GM19240 (cell line): ENCODE data around the gene YAF2.
"Not testable (repeated sequence)": the region's sequence is repeated elsewhere in the genome, so short reads cannot be mapped to it uniquely, and the experiment has no call there.

Source experiments
- DNase-seq: peaks from one replicate; pipeline ENCODE4 v3.0.0; 2011; ENCODE audit warnings: low spot score; ENCODE audit not compliant: insufficient read length

The YAF2 gene

DNA sequence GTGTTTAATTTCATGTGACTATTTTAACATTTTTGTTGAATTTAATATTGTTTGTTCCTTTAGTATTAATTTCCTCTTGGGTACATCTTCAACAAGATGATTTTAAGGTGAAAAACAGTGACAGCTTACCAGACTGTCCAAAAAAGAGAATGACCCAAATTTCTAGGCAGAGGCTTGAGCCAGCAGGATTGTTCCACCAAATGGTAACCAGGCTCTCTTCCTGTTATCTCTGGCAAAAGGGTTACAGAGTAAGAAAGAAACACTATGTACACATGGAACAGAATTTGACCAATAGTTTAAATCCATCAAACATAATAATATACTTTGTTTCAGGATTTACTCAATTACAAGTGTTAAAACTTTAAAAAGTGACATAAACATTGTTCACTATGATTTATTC is 39.0 kb downstream of the YAF2 start:
- DNase-seq = no peak

DNA sequence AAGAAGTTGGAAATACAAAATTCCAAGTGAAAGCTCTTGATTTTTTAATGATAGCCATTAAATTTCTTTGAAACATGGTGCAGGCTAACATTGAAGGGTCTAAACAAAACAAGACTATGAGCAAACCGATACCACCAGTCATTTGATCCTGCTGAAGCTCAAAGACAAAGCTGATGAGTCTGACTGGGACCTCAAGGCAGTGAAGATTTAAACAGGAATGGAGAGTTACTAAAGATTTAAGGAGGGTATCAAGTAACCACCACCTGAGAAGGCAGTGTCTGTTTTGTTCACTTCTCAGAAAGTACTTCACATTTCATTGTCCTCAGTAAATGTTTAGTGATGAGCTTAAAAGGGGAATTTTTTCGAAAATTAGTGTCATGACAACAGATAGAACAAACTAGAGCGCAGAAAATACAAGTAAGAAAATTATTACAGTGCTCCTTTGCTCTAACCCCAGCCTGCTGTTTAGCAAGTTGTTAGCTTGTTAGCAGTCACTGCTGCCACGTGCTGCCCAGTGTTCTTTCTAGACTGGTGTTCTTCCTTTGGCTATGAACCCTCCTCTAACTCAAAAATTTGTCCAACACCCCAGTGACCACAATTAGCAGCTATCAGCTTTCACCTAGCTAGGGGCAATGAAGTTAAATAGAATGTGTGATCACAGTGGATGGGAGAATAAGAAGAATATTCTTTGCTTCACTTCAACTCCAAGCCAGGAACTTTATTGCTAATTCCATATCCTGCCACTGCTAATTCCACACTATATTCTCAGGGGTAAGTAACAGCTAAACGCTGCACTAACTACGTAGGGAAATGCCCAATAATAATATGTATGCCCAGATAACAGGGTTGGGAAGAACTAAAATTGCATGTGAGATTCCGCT is 41.1 kb downstream of the YAF2 start:
- no peak for DNase-seq

DNA sequence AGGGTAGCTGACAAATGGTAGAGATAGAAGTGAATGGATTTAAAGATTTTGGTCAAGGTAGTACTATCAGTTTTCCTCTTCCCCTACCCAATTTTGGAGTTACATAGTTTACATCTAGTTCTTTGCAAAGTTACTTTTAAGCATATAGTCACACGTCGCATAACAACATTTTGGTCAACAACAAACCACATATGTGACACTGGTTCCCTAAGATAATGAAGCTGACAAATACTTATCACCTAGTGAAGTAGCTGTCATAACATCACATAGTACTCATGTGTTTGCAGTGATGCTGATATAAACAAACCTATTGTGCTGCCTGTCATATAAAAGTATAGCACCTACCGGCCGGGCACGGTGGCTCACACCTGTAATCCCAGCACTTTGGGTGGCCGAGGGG is 45.4 kb downstream of the YAF2 start:
- DNase-seq = no peak

DNA sequence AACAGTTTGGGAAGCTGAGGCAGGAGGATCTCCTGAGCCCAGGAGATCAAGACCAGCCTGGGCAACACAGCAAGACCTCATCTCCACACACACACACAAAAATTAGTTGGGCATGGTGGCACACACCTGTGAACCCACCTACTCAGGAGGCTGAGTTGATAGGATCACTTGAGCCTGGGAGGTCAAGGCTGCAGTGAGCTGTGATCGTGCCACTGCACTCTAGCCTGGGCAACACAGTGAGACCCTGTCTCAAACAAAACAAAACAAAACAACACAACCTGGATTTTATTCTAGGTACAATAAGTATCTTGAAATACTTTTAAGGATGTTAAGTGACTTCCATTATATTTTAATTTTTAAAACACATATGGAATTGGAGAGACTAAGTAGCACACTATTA is 45.8 kb downstream of the YAF2 start:
- no peak for DNase-seq

DNA sequence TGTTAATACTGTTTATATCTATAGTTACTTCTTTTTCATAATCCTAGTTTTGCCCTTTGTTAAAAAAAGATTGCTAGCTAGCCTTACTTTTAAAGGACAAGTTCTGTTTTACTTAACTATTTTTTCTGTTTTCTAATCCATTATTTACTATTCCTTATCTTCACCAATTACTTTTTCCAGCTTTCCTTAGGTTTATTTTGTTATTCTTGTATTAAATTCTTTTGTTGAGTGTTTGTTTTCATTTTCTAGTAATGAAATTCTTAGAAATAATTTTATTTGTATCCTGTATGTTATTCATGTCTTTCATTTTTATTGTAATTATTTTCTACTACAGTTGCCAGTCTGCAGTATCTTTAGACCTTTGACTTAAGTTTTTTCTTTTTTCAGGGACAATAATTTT is 47.7 kb downstream of the YAF2 start:
- DNase-seq = no peak

DNA sequence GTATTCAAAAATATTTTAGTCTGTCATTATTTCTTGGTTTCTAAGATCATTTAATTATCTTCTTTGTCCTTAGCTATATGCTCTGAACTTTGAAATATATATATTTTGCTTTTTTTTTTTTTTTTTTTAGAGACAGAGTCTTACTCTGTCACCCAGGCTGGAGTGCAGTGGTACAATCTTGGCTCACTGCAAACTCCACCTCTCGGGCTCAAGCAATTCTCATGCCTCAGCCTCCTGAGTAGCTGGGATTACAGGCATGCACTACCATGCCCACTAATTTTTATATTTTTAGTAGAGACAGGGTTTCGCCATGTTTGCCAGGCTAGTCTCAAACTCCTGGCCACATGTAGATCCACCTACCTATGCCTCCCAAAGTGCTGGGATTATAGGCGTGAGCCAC is 49.8 kb downstream of the YAF2 start:
- DNase-seq = not testable (repeated sequence)

DNA sequence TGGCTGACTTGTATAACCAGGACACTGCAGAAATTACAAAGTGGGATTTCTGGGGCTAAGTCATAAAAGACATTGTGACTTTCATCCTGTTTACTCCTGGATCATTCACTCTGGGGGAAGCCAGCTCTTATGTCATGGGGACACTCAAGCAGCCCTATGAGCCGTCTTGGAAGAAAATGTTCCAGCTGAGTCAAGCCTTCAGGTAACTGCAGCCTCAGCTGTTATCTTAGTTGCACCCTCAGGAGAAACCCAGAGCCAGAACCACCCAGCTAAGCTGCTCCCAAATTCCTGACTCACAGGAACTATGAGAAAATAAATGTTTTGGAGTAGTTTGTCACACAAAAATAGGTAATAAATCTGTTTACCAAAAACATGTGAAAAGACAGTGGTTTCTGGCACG is 50.2 kb downstream of the YAF2 start:
- DNase-seq = no peak

DNA sequence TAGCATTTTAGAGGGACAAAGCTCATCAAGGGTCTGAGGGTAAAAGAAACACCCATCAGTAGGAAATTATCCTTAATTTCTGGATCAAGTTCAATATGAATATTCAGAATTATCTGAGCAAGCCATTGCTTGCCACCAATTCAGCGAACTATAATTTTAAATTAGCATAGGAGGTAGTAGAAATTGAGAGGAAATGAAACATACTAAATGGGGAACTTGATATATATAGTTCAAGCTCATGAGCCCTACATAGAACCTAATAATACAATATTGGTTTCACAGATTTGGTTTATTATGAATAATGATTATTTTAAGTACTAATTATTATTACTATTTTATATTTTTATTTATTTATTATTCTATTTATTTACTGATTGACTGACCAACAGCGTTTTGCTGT is 51.3 kb downstream of the YAF2 start:
- no peak for DNase-seq

DNA sequence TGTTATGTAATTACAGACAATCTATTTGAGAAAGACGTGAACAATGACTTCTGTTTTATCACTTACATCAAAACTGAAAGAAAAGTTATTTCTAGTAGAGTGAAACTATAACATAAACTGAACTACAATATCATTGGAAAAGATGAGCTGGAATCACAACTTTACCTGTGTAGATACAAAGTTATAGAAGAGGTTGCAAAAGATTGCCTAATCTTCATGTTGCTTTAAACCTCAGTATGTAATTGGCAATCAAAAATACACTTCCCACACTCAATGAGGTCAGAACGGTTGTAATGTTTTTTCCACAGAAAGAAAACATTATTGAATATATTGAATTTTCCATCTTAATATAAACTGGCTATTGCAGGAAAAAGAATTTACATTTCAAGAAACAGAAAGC is 55.7 kb downstream of the YAF2 start:
- no peak for DNase-seq

DNA sequence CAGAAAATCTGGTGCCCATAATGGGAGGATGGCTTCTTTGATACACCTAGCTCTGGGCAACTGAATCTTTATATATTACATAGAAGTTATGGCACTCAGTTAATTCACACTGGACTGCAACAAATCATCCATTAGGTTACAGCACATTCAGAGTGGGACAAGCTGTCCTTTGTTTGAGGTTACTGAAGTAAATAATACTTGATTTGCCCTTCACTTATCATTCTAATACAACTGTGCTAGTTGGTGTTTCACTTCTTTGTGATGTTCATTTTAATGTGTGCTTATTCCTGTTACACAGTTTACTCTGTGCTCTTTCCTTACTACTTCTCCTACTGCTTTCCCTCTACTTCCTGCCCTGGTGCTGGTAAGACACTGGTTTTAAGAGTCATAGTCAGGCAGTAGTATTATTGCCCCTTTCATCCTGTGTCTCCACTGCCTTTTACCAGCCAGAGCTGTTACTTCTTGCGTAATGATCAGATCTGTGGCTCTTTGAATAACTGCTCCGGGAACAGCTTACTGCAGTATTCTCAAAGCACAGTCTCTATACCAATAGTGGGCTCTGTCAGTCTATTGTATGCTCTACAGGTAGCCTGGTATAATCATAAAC is 57.0 kb downstream of the YAF2 start:
- no peak for DNase-seq

DNA sequence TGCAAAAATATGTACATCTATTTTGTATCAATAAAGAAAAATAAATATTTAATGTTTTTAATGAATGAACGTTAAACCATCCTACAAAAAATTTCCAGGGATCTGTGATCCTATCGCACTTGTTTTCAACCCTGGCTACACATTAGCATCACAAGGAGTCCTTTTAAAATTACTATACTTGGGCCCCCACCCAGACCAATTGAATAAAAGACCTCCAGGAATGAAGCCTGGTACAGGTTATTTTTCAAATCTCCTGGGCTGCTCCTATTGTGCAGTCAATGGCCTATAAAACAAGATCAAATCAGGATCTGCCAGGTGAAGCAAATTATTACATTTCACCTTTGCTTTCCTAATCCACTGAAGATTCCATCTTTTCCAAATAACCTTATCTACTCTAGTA is 59.9 kb downstream of the YAF2 start:
- no peak for DNase-seq

DNA sequence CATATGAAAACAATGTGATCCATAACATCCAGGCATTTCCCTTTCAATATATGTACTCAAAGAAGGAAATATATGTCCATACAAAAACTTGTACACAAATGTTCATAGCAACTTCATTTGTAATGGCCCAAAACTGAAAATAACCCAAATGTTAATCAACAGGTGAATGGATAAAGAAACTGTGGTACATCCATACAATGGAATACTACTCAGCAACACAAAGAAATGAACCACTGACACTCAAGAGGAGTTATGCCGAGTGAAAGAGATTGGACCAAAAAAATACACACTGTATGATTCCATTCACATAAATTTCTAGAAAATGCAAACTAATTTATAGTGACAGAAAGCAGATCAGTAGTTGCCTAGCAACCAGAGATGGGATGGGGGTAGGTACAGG is 63.1 kb downstream of the YAF2 start:
- no peak for DNase-seq

DNA sequence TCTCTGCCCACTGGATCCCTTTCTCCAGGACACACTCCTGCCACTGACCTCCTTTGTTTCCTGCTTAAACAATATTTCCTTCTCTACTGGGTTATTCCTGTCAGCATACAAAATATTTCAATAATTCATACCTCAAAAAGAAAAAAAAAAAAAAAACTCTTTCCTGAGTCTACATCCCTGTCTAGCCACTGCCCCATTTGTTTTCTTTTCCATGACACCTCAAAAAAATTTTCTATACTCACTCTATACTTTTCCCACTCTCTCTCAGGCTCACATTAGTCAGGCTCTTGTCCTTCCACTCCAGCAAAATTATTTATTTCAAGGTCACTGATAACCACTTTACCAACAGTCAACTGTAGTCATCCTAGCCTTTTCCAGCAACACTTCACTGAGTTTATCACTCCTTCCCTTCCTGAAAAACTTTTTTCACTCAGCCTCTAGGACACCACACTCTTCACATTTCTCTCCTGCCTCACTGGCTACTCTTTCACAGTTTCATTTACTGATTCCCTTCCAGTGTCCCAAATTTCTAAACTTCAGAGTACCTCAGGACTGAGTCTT is 64.0 kb downstream of the YAF2 start:
- DNase-seq = no peak

DNA sequence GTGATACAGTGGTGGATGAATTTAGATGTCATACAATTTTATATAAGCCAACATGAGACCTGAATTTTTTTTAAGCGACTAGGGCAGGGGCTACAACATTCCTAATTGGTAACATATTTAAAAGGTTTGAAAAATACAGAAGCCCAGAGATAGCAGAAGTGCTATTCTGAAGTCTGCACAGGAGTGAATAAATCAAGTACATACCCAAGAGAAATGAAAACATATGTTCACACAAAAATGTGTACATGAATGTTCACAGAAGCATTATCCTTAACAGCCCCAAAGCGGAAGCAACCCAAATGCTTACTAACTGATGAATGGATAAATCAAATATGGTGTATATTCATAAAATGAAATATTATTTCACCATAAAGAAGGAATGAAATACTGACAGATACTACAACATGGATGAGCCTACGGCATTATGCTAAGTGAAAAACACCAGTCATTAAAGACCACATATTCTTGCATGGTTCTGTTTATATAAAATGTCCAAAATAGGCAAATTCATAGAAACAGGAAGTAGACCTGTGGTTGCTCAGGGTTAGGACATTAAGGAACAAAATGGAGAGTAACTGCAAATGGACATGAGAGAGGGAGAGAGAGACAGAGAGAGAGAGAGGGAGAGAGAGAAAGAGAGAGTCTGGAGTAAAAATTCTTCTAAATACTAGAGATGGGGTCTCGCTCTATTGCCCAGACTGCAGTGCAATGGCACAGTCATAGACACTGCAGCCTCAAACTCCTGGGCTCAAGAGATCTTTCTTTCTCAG is 65.4 kb downstream of the YAF2 start:
- no peak for DNase-seq

DNA sequence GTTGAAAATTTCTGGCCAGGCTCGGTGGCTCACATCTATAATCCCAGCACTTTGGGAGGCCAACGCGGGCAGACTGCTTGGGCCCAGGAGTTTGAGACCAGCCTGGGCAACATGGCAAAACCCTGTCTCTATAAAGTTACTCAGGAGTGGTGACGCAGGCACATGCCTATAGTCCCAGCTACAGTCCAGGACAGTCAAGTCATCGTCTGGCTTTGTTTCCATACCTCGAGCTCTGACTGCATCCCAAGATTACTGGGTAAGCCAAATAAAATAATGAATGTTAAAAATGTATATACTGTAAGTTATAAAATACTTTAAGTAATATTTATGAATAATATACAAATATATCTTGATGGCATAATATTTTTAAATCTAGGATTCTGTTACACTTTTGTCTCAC is 70.3 kb downstream of the YAF2 start:
- no peak for DNase-seq

DNA sequence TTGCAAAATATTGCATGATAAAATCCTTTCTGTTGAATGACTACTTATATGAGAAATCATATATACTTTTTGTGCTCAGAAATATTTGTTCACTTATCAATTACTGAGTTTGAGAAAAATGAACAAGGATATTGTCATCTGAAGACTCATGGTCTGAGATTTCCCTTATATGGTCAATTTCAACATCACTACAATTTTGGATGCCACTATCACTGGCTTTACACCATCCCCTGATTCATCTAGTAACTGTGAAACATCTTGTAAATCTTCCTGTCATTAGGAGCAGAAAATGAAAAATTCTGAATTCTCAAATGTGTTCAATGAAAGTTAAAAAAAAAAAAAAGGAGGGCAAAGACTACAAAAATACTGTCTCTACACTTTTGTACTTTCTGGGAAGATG is 71.5 kb downstream of the YAF2 start:
- no peak for DNase-seq

DNA sequence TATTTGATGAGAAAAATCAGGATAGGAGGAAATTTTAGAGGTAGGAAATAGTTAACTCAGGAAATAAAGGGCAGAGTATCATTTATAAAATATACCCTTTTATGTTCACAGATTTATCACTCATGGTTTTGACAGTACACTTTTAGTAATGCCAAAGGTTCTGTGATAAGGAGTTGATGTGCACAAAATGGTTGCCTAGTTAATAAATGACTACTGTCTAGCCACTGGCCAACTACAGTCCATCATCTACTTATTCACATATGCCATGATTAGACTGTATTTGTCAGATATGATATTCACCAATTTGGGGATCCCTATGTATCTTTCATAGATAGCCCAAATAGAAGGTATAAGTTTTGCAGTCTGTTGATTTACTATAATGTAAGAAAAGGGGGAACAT is 74.1 kb downstream of the YAF2 start:
- no peak for DNase-seq

DNA sequence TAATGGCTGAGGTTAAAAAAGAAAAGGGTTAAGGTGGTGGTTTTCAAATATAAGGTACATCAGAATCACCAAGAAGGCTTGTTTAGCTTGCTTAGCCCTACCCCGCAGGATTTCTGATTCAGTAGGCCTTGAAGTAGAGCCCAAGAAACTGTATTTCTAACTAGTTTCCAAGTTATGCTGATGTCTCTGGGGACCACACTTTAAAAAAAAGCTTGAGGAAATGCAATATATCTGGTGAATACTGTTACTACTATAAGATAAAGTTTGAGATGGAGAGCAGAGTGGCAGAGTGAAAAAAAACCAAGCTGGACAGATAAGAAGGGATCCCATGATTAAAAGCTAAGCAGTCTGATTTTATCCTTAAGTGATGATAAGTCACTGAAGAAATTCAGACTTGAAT is 75.1 kb downstream of the YAF2 start:
- DNase-seq = no peak

DNA sequence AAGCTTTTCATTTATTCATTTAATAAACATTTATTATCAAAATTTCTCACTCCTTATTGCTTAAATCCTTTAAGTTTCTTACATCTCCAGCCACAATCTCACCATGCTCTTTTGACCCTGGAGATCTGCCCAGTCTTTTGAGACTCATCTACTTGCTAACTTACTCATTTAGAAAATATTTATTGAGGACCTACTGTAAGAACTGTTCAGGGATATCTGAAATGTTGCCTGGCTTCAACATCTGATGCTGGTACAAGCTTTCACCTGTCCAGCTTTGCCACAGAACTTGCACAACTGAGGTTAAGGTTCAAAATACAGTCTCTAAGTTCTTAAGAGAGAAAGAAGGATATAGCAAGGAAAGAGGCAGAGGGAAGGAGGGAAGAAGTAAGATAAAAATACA is 75.9 kb downstream of the YAF2 start:
- no peak for DNase-seq

DNA sequence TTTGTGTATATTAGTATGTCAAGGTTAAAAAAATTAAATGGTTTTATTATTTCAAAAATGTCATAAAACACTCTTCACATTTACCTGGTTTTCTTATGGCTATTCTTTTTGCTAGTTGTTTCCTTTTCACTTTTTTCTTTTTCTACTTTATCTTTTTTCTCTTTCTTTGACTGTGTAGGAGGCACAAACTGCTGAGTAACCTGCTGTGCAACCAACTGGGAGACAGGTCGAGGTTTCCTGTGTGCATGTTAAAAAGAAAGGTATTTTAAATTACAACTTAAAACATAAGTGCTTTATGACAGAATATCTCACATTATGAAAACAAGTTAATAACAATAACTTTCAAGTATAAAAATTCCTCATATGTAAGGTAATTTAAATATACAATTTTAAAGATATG is 76.5 kb downstream of the YAF2 start:
- DNase-seq = no peak

DNA sequence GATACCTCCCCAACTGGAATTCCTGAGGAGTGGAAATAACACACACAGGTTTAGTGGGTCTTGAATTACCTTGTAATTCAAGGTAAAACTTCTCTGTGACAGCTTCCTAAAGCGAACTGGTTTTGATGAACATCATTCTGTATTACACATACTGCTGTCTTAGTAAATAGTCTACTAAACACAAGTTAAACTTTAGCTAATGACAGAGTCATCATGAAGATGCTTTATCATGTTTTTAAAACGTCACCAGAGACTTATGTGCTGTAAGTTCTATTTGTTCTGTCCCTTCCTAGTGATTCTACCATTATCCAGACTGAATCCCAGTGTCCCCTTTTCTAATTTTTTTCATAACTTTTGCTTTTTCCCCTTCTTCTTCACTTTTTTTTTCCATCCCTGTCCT is 81.8 kb downstream of the YAF2 start:
- no peak for DNase-seq

DNA sequence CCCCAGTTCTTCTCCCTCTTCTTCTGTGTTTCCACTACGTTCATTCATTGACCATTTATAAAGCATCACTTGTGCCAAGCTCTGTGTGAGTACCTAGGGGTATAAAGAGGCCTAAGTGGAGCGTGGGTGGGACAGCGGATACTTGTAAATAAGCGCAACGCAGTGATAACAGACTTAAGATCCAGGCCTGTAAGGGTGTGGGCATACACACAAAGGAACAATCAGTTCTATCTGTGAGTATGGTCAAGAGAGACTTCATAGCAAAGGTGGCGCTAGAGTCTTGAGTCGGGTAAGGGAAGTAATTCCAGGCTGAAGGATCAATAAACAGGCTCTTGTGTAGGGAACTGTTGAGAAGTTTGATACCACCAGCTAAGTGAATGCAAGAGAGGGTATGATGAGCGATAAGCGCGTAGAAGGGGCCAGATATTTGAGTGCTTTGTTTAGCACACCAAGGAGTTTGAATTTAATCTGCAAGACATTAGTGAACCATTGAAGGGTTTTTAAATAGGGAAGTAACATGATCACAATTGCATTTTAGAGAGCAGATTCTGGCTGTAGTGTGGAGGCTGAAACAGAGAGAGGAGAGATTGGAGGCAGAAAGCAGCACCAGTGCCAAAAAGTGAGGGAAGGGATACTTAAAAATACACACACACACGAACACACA is 92.4 kb downstream of the YAF2 start:
- no peak for DNase-seq
